Measurements from ENCODE around the gene FER1L5.

Gene FER1L5

DNA sequence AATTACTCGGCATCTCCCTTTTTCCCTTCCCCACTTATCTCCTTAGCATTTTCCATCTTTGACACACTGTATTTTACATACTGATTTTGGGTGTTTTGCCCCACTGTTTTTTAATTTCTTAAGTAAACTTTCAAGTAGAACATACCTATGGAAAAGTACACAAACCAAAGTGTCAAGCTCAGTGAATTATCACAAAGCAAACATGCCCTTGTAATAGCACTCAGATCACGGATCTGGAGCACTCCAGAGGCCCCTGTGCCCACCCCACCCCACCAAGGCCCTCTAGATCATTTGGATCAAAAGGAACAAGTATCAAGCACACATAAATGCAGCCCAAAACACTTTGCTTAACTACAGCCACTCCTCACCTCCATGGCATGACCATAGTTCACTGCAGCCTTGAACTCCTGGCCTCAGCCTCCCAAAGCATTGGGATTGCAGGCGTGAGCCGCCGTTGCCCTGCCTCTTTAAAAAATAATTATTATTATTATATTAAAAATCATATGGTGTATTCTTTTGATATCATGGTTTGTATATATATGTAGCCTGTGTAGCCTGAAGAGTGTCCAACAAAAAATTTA, 38.1 kb downstream of the FER1L5 start:
- no peak for DNase-seq (ENCODE audit: low read depth in 2 of 2)

DNA sequence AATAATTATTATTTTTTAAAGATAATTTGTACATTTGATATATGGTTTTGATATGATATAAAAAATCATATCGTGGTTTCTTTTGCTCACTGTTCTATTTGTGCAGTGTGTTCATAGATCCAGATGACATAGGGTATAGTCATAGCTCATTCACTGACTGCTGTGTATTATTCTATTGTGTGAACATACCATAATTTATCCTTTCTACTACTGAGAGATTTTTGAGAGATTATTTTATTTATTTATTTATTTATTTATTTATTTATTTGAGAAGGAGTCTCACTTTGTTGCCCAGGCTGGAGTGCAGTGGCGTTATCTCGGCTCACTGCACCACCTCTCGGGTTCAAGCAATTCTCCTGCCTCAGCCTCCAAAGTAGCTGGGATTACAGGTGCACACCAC, 39.0 kb downstream of the FER1L5 start:
- DNase-seq (ENCODE audit: low read depth in 2 of 2), result no peak

DNA sequence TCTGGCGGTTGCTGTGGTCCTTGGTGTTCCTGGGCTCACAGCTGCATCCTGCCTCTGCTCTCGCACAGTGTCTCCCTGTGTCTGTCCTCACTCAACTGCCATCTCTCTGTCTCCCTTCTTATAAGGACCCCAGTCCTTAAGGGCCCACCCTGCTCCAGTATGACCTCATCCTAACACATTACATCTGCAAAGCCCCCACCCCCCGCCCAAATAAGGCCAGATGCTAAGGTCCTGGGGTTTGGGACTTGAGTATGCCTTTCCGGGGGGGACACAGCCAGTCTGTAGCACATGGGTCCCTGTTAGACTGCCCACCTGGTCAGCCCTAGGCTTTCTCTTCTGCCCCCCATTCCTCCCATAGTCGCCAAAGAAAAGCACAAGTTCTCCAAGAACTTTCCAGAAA, 40.7 kb downstream of the FER1L5 start:
- DNase-seq (ENCODE audit: low read depth in 2 of 2), result no peak

DNA sequence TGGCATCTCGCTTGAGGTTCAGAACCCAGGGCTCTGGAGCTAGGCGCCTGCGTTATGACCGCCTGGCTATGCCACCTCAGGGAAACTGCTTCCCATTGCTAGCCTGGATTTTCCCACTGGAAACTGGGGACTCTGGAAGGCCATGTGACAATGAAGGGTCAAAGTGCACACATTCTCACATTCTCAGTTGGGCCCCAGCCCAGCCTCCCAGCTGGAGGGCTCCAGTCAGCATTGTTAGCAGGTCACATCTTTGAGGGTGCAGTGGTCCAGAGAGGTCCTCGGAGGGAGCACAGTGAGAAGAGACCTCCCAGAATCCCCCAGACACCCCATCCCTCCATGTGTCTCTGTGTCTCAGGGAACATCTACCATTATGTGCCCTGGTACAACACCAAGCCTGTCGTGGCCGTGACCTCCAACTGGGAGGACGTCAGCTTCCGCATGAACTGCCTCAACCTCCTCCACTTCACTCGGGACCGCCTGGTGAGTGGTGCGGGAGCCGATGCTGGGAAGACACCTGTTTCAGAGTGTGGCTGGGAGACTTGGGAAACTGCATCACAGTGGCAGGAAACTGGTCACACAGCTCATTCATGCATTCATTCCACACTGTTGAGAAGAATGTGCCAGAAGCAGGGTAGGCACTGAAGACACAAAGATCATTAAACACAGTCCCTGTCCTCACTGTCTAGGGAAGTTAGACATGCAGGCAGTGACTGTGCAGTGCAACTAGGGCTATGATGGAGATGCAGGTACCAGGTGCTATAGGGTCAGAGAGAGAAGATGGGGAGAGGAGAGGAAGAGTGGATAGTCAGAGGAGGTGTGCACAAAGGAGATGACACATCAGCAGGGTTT, 41.6 kb downstream of the FER1L5 start:
- DNase-seq (ENCODE audit: low read depth in 2 of 2), result no peak

DNA sequence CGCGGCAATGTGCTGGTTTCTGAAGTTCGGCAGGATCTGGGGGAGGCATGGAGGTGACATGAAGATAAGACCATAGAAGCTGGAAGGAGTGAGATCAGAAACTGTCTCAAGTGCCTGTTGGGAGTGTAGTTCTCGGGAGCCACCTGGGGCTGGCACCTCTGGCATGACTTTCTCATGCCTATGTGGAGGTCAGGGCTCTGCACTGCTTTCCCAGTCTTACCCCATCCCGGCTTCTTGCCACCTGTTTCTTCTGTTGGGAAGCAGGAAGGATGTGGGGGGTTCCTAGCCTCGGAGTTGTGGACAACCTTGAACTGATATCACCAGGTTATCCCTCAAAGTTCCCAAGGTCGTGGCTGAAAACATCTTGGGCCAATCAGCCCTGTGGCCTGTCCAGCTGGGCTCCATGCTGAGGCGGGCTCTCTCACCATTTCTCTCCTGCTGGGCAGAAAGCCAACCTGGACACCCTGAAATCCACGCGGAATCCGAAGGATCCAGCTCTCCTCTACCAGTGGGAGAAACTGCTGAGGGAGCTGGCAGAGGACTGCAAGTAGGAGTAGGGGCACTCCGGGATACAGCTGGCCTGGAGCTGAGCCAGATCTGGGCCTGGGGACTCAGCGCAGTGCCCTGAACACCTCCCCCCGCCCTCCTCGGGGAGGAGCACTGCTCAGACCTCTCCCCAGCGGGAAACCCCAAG, 42.5 kb downstream of the FER1L5 start:
- DNase-seq (ENCODE audit: low read depth in 2 of 2), result no peak

DNA sequence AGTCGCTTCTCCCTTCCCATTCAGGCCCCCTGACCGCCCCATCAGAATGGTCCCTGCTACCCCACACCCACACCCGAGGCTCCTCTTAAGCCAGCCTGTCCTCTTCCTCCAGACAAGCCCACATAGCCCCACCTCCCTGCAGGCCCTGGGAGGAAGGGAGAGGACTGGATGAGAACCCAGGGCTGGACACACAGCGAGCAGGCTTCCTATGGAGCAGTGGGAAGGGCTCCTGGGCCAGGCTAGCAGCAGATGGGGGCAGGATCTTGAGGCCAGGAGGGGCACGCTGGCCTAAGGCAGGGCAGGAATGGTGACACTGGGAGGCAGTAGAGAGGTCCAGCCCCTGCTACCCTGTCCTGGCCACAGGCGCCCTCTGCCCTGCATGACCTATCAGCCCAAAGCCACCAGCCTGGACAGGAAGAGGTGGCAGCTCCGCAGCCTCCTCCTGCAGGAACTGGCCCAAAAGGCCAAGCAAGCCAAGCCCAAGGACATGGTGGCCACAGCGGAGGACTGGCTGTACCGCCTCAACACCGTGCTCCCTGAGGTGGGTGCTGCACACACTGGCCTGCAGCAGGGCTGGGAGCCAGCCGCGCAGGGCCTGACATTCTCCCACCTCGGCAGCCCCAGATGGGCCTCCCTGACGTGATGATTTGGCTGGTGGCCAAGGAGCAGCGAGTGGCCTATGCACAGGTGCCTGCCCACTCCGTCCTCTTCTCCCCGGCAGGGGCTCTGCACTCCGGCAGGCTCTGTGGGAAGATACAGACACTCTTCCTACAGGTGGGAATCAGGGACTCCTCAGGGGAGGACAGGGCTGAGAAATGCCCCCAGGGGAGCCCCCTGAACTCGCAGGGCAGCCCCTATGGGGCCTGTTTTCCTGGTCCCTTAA, 43.3 kb downstream of the FER1L5 start:
- DNase-seq (ENCODE audit: low read depth in 2 of 2), result no peak

DNA sequence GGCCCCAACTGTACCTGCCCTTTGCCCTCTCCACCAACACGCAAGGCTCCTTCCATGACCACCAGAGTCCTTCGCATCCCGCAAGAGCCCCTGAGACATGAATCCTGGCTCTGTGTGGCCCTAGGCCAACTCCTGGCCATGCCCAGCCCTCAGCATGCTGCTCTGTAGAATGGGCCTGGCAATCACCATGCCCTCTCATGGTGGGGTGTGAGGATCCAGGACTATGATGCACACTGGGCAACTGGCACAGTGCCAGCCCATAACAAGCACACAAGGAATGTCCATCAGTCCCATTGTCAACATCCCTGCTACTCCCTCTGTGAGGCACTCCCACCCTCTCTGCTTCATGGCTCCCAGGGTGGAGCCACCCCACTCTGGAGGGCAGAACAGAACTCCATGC, 44.7 kb downstream of the FER1L5 start:
- DNase-seq (ENCODE audit: low read depth in 2 of 2), result no peak

DNA sequence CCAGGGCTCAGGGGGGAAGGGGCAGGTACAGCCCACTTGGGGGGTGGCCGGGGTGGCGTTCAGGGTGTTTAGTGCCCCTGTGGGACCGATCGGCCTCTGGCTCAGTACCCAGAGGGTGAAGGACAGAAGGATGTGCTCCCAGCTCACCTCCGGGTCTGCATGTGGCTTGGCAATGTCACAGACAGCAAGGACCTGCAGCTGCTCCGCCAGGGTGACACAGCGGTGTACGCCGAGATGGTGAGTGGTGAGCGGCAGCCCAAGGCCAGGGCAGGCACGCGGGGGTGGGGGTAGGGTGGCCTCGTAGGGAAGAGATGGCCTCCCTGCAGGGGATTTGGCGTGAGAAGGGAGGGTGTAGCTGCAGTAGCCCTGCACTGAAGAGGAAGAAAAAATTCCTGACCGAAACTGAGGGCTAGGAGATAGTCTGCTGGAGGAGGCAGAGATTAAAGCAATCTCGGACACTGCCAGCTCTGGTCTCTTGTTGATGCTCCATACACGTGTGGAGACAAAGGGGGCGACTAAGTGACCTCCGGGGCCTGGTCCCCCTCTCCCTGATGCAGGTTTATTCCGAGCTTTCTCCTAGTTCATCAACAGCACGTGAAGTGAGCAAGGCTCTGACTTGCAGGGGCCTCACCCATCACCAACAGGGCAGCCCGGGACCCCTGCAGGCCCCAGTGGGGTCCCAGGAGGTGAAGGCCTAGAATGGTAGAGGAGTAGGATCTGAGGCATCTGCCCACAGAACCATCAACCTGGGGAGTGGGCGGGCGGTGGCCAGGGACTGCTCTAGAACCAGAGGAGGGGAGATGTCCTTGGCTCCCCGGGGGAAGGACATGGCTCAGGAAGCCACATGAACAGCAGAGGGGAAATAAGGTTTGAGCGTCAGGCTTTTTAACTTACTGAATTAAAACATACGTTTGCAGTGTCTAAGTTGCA, 45.4 kb downstream of the FER1L5 start:
- no peak for DNase-seq (ENCODE audit: low read depth in 2 of 2)

DNA sequence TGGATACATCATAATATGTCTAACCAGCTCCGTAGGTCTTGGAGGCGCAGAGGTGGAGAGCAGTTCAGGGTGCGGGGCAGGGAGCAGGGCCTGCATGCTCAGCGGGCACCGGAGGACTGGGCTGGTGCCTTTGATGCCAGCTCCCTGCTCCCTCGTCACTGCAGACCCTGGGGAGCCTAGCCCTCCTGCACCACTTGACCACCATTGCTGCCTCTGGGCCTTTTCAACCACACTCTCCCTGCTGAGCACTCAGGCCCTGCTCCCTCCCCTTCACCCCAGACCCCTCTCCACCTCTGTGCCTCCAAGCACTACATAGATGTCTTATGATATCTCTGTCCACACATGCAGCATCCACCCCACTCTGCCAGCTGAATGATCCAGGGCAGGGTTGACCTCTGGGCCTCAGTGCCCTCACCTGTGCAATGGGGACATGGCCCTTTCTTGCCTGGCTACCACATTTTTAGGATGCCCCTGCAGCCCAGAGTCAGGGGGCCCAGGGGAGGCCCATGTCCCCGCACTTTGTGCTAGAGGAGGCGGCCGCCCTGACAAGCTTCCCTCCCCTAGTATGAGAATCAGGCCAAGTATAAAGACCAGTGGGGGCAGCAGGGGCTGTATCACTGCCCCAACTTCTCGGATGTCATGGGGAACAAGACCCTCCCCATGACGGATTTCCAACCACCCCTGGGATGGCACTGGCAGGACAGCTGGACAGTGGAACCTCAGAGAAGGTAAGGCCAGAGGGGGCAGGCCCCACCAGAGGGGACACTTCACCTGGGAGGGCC, 46.3 kb downstream of the FER1L5 start:
- DNase-seq (ENCODE audit: low read depth in 2 of 2), result no peak

DNA sequence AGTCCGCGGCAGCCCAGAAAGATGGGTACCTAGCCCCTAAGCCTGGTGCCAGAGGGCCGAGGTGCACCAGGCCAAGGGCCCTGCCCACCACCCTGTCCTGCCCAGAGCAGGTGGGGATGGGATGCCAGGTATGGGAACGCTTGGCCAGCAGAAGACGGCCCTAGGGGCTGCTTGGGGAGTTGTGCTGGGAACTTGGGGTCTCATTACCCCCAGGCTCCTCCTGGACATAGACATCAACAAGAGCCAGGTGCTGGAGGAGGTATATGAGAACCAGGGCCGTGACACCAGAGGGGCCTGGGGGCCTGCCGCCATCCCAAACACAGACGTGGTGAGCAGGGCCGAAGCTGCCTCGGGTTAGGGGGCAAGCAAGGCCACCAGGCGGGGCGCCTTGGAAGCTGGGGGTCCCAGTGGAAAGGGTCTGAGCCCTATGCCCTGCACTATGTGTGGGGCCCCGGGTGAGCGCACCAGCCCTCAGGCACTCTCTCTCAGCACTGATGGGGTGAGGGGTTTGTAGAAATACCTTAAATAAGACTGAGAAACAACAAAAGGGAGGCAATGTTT, 46.9 kb downstream of the FER1L5 start:
- no peak for DNase-seq (ENCODE audit: low read depth in 2 of 2)

DNA sequence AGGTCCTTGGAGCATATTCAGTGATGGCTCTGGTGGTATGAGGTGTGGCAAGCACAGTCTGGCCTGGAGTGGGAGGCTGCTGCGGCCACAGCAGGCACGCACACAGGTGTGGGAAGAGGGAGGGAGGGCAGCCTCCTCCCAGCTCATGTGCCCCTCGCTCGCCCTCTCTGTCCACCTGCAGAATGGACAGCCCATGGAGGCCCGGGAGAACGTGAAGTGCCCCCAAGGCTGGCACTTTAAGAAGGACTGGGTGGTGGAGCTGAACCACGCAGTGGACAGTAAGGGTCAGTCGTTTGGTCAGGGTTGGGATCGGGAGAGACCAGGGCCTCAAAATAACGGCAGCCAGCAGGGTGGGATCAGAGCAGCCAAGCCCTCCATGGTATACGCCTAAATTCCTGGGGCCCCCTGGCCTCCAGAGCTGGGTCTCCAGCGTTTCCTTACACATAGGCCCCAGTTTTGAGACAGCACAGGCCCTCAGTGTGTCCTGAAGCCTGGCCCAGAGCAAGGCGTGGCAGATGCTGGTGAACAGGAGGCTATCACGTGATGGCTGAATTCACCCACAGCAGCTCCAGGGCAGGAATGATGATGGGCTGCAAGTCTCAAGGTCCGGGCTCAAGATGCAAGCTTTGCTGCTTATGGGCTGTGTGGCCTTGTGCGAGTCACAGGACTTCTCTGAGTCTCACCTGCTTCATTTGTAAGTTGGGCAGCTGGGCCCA, 47.9 kb downstream of the FER1L5 start:
- no peak for DNase-seq (ENCODE audit: low read depth in 2 of 2)

DNA sequence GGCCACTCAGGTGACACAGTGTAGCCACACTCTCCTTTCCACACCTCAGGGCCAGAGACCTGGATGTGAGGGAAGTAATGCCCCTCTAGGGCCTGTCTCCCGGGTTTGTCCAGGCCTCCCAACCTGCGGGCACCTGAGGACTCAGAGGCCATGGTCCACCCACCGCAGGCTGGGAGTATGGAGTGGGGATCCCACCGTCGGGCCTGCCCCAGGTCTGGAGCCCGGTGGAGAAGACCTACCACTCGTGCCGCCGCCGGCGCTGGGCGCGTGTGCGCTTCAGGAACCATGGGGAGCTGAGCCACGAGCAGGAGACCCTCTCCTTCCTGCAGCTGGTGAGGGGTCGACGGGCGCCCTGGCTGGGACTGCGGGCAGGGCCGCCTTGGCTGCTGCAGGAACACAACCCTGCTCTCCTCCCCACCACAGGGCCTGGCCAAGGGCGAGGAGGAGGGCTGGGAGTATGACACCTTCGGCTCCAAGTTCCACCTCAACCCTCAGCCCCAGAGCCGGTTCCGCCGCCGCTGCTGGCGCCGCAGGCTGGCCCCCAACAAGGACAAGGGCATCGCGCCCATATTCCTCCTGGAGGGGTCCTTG, 48.6 kb downstream of the FER1L5 start:
- no peak for DNase-seq (ENCODE audit: low read depth in 2 of 2)

DNA sequence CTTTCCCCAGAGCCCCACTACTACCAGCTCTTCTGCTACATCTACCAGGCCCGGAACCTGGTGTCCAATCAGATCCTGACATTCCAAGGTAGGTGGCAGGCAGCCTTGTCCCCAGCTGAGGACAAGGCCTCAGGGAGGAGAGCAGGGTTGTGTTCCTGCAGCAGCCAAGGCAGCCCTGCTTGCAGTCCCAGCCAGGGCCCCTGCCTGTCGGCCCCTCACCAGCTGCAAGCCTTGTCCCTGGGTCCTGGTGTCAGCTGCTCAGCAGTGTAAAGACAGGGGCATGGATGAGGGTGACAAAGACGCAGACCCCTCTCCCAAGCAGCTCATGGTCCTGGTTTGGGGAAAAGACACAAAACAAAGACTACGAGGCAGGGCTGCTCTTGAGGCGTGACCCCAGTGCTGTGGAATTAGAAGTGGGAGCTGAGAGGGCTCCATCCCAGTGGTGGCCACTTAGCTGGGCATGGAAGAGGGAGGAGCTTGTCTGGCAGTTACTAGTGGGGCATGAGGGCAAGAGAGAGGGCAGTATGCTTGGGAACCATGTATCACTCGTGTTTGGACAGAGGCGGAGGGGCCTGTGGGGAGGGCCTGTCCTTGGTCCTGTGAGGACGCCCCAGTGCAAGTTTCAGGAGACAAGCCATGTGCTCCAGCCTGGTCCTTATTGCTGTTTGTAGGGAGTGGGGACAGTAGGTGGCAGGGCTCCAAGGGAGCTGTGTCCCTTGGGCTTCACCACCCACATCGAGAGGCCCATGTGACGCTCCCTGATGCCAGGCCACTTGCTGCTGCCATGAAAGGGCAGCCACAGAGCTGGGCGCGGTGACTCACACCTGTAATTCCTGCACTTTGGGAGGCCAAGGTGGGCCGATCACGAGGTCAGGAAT, 49.8 kb downstream of the FER1L5 start:
- no peak for DNase-seq (ENCODE audit: low read depth in 2 of 2)

DNA sequence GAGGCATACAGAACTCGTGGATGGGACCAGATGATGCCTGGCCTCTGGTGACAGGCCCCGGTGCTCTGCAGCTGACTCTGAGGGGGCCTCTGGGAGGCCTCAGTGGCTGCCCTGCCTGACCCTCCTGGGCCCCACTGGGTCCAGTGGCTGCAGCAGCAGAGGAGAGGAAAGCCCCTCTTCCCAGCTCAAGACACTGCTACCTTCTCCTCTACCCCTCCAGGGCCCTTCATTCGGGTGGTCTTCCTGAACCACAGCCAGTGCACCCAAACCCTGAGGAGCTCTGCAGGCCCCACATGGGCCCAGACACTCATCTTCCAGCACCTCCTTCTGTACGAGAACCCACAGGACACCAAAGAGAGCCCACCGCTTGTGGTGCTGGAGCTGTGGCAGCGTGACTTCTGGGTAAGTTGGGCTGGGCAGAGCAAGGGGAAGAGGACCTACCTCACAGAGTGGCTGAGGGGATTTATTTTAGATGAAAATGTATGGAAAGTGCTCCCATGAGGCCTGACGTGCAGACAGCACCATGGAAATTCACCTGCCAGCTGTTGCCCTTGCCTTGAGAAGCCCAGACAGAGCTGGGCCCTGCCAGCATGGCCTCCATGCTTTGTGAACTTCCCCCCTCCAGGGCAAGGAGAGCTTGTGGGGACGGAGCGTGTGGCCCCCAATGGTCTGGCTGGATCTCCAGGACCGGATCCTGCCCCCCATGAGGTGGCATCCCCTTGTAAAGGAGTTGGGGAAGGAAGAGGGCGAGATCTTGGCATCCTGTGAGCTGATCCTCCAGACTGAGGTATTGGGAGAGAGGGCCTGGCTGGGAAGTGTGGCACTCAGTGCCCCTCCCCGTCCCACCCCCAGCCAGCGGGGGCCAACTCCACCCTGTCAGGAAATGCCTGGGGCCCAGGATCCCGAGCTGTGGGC, 51.0 kb downstream of the FER1L5 start:
- DNase-seq (ENCODE audit: low read depth in 2 of 2), result no peak

DNA sequence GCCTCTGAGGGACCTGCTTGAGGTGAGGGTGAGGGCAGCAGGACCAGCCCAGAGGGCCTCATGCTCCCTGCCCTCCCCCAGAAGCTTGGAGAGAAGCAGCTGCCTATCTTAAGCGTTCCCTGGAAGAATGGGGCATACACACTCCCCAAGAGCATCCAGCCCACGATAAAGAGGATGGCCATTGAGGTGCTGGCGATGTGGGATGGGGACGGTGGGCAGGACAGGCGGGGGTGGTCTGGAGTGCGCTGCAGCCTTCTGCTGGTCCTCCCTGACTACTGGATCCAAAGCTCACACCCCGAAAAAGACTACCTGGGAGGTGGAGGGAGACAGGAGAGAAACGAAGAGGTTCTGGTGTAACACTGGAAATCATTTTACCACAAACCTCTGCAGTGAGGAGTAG, 51.7 kb downstream of the FER1L5 start:
- no peak for DNase-seq (ENCODE audit: low read depth in 2 of 2)

DNA sequence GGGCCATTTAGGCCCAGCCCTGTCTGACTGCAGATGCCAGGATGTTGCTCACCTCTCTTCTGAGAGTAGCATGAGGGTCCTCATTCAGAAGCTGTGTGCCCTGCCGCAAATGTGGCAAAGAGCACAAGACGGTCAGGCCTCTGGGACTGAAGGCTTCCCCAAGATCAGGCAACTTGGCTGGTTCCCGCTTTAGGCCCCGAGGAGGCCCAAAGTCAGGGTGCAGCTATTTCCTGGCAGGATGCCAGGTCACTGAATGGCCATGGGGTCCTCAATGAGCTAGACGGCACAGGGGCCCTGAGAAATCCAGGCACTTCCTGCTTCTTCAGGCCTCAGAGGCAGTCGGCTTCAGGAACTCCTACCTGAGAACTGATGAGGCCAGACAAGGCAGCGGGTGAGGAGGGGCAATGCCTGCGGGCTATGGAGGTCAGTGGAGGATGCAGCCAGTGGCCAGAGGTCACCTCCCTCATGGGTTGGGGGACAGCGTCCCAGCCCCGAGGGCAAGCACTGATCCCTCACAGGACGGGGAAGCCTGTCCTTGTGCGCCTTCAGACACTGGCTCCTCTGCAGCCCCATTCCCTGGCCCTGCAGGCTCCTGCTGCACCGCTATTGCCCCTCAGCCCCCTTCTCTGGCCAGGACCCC, 52.4 kb downstream of the FER1L5 start:
- DNase-seq (ENCODE audit: low read depth in 2 of 2), result no peak

Measured in fibroblast of skin of left biceps (primary cell).